ENCODE measurements around the gene LIMS2. TPM values are rescaled to one million over a fixed set of nuclear protein-coding genes. Genes with fewer than 3 reads are reported as not detected.

Gene LIMS2
- total RNA-seq, 1 donor from 2014 or later = 6.2 TPM

GRCh38 chr2:127701193-127701650, 25.9 kb upstream of the LIMS2 start, which contains the start of gene SFT2D3:
Gene SFT2D3 (plus strand): TSS chr2:127701497. CDS start chr2:127701529, 32 bp downstream.
- Mint-ChIP-seq H3K4me1 (ENCODE audit: low read depth) (peaks cover 18% of the 10 kb centered on the region), H3K36me3 (ENCODE audit: insufficient read depth) (peaks cover 6% of the 10 kb centered on the region), H3K9me3 (ENCODE audit: low read depth) (no peaks in the 10 kb centered on the region), H3K4me3 (ENCODE audit: low read depth) (peak within 1 kb of the TSS; percentile 90), H3K27me3 (no peaks in the 10 kb centered on the region), H3K27ac (peak within 1 kb of the TSS; percentile 99)
- TF ChIP-seq CTCF (IDR thresholded peaks at IDR 0.05; ENCODE audit: unreplicated experiment) = no peak
- DNase-seq (ENCODE audit: low spot score, unreplicated experiment) = peak; percentile 80

GRCh38 chr2:127700527-127701192, 25.3 kb upstream of the LIMS2 start:
- TF ChIP-seq CTCF (IDR thresholded peaks at IDR 0.05; ENCODE audit: unreplicated experiment) = no peak
- no peak for DNase-seq (ENCODE audit: low spot score, unreplicated experiment)
- Mint-ChIP-seq H3K36me3 (ENCODE audit: insufficient read depth) (peaks cover 6% of the 10 kb centered on the region), H3K4me1 (ENCODE audit: low read depth) (peaks cover 18% of the 10 kb centered on the region), H3K27me3 (no peaks in the 10 kb centered on the region), H3K4me3 (ENCODE audit: low read depth) (peak overlapping the region; percentile 90), H3K27ac (peak overlapping the region; percentile 99), H3K9me3 (ENCODE audit: low read depth) (no peaks in the 10 kb centered on the region)

GRCh38 chr2:127698553-127699355, 23.4 kb upstream of the LIMS2 start:
- no peak overlapping the region for H3K4me3 Mint-ChIP-seq (ENCODE audit: low read depth)

GRCh38 chr2:127697482-127698180, 22.3 kb upstream of the LIMS2 start:
- Mint-ChIP-seq H3K4me3 (ENCODE audit: low read depth) (no peak overlapping the region), H3K9me3 (ENCODE audit: low read depth) (no peaks in the 10 kb centered on the region)

More at GRCh38 chr2:127698553-127699355, 23.4 kb upstream of the LIMS2 start:
- peaks cover 3% of the 10 kb centered on the region for H3K36me3 Mint-ChIP-seq (ENCODE audit: insufficient read depth)
- DNase-seq (ENCODE audit: low spot score, unreplicated experiment) = no peak
- no peaks in the 10 kb centered on the region for H3K27me3 Mint-ChIP-seq
- no peak overlapping the region for H3K27ac Mint-ChIP-seq
- H3K4me1 Mint-ChIP-seq (ENCODE audit: low read depth) = peaks cover 16% of the 10 kb centered on the region
- H3K9me3 Mint-ChIP-seq (ENCODE audit: low read depth) = no peaks in the 10 kb centered on the region
- TF ChIP-seq CTCF (IDR thresholded peaks at IDR 0.05; ENCODE audit: unreplicated experiment) = no peak

More at GRCh38 chr2:127697482-127698180, 22.3 kb upstream of the LIMS2 start:
- Mint-ChIP-seq H3K4me1 (ENCODE audit: low read depth) (peaks cover 12% of the 10 kb centered on the region), H3K36me3 (ENCODE audit: insufficient read depth) (peaks cover 3% of the 10 kb centered on the region), H3K27me3 (no peaks in the 10 kb centered on the region), H3K27ac (no peak overlapping the region)
- DNase-seq (ENCODE audit: low spot score, unreplicated experiment) = no peak
- TF ChIP-seq CTCF (IDR thresholded peaks at IDR 0.05; ENCODE audit: unreplicated experiment) = no peak
